Measurements from ENCODE around the gene TACC3. TPM values are rescaled to one million over a fixed set of nuclear protein-coding genes. Genes with fewer than 3 reads are reported as not detected.

The TACC3 gene
- polyA plus RNA-seq, 1 donor = 22.1 TPM

DNA sequence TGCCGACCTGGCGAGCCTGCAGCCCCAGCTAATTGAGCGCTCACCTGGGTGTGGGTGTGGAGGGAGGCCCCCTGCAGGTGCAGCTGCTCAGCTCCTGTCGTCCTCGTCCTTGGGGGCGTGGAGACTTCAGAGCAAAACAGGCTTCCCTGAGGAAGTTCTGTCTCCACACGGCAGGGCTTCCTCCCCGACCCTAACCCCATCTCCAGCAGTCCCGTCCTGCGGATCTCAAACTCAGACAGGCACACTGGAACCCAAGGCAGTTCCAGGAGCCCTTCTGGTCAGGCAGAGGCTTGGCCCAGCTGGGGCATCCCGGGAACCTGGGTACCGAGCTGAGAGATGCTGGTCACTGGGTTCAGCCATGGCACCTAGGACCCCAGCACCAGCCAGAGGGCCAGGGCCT, 24.4 kb downstream of the TACC3 start:
- DNase-seq (ENCODE audit: low read depth) = no peak

GRCh38 chr4:1746265-1746691, 25.0 kb downstream of the TACC3 start:
- no peak for DNase-seq (ENCODE audit: low read depth)

- DNase-seq (ENCODE audit: low read depth) = no peak
These were observed 25.7 kb downstream of the TACC3 start for GRCh38 chr4:1746919-1747602.

GRCh38 chr4:1747603-1747967, 26.3 kb downstream of the TACC3 start:
- no peak for DNase-seq (ENCODE audit: low read depth)

GRCh38 chr4:1748465-1748995, 27.2 kb downstream of the TACC3 start:
- no peak for DNase-seq (ENCODE audit: low read depth)

GRCh38 chr4:1749370-1749769, 28.0 kb downstream of the TACC3 start:
- no peak for DNase-seq (ENCODE audit: low read depth)

- no peak for DNase-seq (ENCODE audit: low read depth)
These were observed 28.5 kb downstream of the TACC3 start for GRCh38 chr4:1749826-1750225.

- no peak for DNase-seq (ENCODE audit: low read depth)
These were observed 29.2 kb downstream of the TACC3 start for GRCh38 chr4:1750381-1751154.

DNA sequence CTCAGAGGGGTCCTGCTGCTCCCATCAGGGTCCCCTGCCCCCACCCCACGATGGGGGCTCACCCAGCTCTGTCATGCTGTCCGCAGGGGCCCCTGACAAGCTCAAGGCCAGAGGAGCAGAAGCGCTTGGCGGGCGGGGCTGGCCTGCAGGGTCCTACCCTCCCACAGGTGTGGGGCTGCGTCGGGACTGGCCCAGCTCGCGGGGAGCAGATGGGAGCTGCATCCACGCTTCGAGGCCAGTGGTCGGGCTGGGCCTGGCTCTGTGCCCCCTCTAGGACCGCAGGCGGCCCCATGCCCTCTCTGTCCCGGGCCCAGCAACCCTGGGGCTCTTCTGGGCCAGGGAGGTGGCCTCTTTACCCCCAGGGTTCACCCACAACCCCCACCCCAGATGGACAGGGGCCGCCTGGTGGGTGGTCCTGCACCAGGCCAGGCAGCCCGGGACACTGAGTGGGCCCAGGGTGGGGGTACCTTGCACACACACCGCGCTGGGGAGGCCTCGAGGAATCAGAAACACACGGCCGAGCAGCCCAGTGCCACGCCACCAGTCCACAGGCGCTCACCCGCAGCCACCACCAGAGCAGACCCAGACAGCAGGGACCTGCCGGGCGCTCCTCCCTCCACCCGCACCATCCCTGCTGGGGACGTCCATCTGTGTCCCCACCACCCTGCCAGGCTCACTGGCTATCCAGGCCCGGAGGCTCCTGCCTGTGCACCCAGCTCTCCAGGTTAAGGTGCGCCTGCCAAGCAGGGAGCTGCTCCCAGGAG, 30.0 kb downstream of the TACC3 start:
- DNase-seq (ENCODE audit: low read depth) = no peak

- DNase-seq (ENCODE audit: low read depth) = no peak
These were observed 30.6 kb downstream of the TACC3 start for GRCh38 chr4:1751919-1752283.

DNA sequence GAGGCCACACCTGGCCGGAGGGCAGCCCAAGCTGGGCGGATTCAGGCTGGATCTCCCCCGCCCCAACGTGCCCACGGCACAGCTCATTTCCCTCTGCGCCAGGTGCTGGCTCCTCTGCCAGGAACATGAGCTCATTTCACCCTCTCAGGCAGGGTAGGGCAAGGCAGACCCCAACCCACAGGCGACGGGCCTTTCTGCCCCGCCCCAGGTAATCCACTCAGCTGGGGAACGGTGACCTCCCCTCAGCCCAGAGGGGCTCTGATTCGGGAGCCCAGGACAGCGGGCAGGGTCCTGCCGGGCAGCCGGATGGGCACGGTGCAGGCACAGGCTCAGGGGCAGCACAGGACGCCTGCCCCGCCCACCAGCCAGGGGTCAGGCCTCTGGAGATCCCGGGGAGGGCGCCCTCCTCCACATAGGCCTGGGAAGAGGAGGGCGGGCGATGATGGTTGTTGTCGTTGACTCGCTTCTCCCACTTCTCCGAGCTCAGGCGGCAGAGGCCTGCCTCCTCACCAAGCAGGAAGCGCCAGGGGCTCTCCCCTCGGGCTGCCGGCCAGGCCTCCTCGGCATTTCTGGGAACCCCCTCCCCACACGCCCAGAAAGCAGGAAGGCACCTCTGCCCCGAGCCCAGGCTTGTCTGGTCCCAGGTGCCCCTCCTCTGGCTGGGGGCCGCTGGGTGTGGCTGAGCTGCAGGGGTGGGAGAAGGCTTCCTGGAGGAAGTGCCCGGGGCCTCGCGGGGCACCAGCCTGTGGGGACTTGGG, 31.1 kb downstream of the TACC3 start:
- no peak for DNase-seq (ENCODE audit: low read depth)

DNA sequence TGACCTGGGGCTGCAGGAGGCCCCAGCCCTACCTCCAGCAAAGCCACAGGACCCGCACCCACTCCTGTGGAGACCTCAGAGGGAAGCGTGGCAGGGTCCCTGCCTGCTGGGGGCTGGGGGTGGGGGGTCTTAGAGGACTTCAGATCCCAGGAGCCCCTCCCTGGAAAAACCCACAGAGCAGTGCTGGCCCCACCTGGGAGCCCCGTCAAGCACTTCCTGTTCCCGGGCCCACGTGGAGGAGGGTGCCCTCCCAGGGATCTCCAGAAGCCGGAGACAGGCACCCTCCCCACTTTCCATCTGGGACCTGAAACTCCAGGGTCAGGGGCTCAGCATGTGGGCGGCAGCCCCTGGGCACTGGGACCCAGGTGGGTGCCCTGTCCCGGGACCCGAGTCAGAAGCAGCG, 32.0 kb downstream of the TACC3 start:
- no peak for DNase-seq (ENCODE audit: low read depth)

DNA sequence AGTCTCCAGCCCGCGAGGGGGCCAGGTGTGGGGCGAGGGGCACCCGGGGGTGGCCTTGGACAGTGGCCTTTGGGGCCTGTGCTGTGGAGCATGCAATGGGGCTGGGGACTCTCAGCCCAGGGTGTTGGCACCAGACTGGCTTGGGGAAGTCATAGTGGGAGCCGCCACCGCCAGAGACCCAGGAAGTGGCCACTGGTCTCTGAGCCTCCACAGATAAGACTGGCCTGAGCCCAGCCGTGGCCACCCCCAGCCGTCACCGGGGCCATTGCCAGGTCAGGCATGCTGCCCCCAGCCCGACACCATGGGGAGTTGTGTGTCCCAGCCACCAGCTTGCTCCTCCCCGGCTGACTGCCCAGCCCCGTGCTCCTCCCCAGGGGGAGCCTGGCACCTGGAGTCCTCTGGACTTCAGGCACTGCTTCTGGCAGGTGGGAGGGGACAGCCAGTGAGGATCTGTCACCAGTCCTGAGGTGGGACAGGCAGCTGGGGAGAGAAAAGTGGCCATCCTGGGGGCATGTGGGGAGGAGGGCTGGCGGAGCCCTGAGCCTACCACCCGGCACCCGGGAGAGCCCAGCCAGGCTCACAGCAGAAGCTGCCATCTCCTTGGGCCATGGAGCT, 32.5 kb downstream of the TACC3 start:
- no peak for DNase-seq (ENCODE audit: low read depth)

GRCh38 chr4:1754336-1754735, 33.0 kb downstream of the TACC3 start:
- DNase-seq (ENCODE audit: low read depth) = no peak

GRCh38 chr4:1755297-1755696, 34.0 kb downstream of the TACC3 start:
- DNase-seq (ENCODE audit: low read depth) = no peak

DNA sequence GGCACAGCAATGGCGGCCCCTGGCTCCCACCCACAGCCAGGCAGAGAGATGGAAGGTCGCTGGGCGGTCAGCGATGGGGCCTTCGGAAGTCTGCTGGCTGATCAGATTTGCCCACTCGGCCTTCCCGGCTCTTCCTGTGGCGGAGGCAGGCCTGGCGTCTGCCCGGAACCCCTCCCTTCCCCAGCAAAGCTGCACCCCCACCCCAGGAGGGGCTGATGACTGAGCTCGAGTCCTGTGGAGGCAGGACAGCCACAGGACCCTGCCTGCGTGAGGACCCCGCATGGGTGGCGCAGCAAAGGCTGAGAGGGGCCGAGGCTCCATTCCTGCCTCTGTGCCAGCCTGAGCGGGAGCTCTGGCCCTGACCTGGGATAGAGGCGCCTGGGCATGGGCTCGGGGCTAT, 34.8 kb downstream of the TACC3 start:
- DNase-seq (ENCODE audit: low read depth) = no peak

DNA sequence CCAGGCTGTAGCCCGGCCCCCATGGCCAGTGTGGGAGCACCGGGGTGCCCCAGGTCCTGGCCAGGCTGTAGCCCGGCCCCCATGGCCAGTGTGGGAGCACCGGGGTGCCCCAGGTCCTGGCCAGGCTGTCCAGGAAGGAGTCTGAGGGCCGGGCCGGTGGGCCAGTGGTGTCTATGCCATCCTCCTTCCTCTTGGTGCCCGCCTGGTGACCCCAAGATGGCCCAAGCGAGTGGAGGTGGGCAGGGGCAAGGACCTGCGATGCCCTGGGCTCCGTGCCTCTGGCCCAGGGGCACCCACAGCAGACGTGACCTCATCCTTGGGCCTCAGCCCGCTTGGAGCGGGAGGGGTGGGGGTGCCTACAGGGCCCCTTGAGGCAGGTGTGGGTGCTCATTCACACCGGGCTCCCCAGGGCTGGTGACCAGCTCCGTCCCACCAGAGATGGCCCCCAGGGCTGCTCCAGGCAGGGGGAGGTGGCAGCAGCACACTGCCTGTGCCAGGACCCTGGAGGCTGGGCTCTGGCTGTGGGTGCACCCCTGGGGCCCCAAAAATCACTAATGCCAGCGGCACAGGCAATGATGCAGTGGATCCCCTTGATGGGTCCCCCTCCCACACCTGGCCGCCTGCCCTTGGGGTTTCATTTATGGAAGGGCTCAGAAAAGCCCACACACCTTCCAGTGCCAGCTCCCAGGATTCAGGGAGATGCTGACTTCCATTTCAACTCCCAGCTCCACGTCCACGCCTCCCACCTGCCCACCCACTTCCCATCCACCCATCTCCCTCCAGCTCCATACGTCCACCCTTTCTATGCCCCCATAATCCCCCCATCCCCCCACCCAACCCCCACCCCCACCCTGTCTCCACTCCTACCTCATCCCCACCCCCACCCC, 35.8 kb downstream of the TACC3 start:
- DNase-seq (ENCODE audit: low read depth) = no peak

- DNase-seq (ENCODE audit: low read depth) = no peak
These were observed 36.5 kb downstream of the TACC3 start for GRCh38 chr4:1757836-1758235.

- DNase-seq (ENCODE audit: low read depth) = no peak
These were observed 37.2 kb downstream of the TACC3 start for GRCh38 chr4:1758306-1759121.
